Fibroblast of peridontal ligament (primary cell): ENCODE results near the gene FBLN2.

ENCODE experiments used
- DNase-seq: peaks from one replicate; pipeline ENCODE4 v3.0.0-alpha.2; 2010; ENCODE audit errors: extremely low read depth

Gene FBLN2

DNA sequence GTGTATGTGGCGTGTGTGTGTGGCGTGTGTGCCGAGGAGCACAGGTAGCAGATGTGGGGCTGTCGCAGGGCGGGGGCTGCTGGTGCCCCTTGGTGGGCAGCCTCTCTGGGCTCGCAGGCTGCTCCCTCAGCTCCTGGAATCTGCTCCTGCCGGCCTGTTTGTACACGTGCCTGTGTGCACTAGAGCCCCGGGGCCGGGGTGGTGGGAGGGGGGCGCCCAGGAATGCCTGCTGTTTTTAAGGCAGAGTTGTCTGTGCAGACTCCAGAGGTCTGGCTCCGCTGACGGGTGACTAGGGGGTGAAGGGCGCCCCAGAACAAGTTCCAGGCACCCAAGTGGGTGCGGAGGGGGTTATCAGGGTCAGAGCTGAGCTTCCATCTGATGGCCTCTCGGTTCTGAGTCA, 112.2 kb downstream of the FBLN2 start:
- no peak for DNase-seq

DNA sequence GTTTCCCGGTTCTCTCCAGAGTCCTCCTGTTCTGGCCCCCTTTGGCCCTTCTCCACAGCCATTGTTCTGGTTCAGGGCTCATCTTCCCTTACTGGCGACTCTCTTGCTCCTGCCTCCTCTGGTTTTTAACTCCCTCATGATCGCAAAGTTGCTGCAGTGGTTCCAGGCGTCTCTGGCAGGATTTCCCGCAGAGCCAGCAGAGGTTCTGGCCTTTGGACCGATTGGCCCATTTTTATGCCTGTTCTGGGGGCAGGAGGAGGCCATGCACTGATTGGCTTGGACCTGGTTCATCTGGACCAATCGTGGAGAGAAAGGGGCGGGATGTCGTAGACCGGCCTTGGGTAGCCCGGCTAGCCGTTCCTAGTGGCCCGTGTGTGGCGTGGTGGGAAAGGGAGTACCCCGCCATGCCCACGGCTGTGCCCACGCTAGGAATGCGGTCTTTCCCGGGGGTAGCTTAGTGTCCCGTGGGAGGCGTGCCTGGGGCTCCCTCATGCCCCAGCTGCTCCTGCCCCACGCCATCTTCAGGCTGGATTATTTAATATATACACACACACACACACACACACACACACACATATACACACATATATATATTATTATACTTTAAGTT, 113.4 kb downstream of the FBLN2 start:
- DNase-seq, result no peak

DNA sequence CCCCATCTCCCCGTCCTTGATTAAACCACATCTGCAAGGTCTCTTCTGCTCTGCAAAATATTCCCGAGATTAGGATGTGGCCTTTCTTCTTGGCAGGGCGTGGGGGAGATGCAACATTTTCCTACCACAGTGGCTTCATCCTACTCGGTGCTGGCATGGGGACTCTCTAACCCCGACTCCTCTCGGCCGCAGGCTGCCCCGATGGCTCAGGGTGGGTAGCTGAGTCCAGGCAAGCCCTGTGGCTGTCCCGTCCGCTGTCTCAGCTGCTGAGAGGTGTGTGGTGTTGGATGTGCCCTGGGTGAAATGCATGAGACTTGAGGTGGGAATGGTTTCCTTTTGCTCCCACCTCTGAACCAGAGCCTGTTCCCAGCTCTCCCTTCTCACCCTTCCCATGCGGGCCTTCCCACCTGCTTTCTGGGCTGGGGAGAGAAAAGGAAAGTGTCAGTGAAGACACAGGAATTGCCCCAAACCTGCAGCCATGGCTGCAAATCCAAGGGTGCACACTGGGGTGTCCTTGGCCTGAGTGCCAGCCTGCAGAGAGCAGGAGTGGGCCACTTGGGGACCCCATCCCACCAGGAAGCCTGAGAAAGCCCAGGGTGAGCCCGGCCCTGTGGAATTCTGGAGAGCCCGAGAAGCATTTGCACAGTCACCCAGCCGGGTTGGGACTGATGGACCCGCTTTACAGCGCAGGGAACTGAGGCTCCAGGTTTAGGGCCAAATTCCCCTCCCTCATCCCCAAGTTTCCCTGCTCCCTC, 115.0 kb downstream of the FBLN2 start:
- DNase-seq, result no peak

DNA sequence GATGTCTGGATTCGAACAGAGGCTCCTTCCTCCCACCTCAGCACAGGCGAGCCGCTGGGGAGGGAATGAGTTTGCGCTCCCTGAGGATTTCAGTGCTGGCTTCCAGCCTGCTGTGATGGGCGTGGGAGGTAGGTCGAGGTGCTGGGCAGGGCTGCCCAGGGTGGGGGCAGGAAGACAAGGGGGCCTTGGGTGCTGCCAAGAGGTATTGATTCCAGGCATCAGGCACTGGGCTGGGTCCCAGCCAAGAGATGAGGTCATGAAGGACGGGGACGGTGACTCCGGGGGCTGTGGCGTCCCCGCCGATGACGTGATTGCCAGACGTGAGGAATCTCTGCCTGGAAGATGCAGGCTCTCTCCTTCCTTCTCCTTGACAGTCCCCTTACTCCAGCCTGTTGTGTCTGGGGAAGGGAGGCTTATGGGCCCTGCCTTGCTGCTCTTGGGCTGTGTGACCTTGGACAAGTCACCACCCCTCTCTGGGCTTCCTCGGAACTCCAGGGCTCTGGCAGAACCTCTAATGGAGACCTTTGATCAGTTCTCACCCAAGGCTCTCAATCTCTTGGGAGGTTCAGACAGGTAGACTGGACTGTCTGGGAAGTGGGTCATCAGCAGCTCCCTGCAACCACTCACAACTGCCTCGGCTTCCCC, 116.8 kb downstream of the FBLN2 start:
- DNase-seq, result no peak

DNA sequence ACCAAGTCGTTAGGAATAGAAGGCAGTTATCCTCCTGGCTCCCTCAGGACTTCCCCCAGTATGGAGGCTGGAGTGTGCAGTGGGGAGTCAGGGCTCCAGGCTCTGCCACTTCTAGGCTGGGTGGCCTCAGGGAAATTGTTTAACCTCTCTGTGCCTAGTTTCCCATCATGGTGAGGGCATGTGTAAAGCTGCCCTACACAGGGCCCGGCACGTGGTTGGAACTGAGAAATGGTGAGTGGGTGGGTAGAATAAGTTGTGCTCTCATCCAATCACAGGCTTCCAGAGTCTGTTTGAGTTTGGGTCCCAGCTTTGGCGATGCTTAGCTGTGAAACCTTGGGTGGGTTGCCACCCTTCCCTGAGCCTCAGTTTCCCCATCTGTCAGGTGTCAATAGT, 117.3 kb downstream of the FBLN2 start:
- no peak for DNase-seq

DNA sequence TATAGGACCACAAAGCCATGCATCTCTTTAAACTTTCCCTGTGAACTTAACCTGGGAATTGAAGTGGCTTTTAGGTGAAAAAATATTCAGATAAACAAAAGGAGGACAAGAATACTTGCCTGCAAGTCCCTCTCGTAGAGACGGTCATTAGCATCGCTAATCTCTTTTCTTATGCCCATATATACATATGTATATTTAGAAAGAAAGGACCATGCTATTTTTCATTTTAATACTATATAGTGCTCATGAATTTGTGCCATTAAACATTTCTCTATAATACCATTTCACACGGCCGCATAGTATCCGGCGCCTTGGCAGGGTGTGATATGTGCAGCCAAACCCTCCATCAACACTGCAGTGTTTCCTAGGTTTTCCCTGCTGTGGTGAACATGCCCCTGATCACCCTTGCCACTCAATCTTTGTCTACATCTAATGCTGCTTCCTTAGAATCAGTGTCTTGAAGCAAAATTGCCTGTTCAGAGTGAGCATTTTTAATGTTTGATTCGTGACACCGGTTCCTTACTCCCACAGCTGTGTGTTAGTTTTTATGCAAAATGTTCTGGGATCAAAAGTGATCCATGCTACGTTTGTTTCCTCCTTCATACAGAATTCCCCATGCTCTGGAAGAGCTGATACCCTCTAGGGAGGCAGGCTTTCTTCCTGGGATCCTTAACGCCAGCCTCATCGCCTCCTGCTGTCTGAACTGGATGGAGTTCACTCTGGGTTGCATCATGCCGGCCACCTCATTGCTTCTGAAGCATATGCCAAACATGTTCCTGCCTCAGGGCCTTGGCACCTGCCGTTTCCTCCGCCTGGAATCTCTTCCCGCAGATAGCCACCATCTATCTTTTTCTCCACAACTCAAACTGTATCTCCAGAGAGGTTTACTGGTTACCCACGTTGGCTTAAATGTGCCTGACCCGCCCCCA, 118.1 kb downstream of the FBLN2 start:
- DNase-seq, result no peak

DNA sequence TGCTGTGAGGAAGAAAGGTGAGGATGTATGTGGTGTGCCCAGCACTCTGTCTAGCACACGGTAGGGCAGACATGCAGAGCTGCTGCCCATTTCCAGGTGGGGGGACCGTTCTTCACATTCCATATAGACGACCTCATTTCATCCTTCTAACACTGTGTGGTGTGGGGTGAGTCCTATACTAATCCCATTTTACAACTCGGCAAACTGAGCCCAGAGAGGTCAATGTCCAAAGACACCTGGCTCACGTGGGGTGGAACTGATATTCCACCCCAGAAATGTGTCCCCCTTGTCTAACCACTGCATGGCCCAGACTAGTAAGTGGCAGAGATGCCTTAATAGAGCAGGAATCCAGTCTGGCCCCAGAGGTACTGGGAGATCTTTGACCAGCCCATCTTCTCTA, 119.2 kb downstream of the FBLN2 start:
- no peak for DNase-seq

DNA sequence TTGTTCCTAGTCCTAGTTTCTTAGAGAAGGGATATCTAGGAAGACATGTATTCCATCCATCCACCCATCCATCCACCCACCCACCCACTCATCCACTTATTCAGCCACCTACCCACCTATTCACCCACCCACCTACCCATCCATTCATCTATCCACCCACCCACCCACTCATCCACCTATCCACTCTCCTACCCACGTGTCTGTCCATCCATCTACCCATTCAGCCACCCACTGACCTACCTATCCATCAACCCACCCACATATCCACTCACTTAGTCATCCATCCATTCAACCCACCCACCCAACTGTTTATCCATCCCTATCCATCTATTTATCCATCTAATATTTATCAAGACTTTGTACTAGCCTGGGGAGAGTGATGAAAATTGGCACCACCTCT, 120.5 kb downstream of the FBLN2 start:
- DNase-seq, result no peak

DNA sequence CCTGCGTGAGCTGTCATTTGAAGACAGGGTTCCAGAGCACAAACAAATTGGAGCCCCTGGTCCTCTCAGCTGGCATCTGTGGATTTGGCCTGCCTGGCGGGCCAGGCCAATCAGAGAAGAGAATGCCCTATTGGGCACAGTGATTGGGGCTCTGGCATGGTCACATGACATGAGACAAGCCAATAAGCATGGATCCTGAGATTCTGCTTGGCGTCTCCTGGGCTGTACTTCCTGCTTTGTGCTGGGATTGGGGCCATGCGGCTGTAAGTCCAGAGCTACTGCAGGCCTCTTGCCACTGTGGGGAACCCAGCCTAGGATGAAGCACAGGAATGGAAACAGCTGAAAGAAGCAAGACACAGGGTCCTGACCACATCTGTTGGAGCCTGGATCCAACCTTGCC, 121.4 kb downstream of the FBLN2 start:
- DNase-seq, result no peak

DNA sequence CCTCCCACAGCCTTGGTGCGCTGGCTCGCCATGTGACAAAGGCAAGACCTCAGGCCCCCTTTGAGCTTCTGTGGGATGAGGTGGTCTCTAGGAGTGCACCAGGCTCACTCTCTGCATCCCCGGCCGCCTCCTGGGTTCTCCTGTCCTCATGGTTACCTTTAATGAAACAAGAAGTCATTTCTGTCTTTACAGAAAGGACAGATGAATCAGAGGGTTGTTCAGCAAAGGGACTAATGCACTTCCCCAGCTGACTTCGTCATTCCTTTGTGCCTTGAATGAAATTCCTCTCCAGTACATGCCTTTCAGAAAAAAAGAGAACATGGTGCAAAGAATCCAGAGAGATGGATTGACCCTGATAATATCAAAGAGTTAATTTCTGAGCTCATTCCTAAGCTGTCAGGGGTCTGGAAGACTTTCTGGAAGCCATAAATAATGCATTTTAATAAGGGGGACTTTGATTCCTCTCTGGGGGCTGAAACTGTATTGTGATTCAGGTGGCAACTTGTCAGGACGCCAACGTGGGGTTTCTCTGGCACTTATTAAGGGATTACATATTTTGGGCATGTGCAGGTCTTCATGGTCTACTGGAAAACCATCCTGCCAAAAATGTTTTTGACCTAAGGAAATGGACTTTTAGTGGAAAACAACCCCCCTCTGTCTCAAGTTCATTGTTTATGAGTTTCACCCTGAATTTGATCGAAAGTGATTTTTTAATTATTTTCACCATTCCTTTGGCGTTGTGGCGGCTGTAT, 122.7 kb downstream of the FBLN2 start:
- no peak for DNase-seq

DNA sequence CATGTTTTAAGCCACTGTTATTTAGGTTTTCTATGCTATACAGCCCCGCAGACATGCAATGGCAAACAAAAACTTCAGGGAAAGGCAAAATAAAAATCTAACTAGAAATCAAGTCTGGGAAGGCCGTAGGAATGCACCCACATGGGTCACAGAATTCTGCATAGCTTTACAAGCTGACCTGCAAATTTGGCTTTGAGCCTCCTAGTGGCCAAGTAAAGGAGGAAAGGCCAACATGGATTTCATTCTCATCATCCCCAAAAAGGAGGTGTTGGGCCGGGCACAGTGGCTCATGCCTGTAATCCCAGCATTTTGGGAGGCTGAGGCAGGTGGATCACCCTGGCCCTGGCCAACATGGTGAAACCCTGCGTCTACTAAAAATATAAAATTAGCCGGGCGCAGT, 124.3 kb downstream of the FBLN2 start:
- DNase-seq, result no peak

DNA sequence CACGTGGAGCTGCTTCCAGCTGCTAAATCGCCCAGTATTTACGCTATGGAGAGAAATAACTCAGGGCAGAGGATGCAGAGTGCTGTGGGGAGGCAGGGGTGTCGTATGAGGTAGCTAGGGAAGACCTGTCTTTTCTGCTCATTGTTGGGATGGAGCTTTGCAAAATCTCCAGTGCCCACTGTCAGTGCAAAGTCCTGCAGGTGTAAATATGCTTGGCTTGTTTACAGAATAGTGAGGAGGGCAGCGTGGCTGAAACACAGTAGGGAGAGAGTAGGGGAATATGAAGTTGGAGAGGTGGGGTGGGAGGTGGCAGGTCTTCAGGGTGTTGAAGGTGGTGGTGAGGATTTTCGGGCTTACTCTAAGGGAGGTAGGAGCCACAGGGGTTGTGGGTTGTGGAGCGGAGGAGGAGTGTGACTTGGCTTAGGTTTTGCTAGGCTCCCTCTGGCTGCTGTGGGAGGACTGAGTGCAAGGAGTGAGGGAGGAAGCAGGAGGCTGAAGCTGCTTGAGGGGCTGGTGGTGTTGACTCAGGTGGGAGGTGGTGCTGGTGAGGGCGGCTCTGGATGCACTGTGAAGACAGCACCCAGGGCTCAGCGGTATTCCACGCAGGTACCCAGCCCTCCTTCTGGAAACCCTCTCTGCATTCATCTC, 125.7 kb downstream of the FBLN2 start:
- no peak for DNase-seq

DNA sequence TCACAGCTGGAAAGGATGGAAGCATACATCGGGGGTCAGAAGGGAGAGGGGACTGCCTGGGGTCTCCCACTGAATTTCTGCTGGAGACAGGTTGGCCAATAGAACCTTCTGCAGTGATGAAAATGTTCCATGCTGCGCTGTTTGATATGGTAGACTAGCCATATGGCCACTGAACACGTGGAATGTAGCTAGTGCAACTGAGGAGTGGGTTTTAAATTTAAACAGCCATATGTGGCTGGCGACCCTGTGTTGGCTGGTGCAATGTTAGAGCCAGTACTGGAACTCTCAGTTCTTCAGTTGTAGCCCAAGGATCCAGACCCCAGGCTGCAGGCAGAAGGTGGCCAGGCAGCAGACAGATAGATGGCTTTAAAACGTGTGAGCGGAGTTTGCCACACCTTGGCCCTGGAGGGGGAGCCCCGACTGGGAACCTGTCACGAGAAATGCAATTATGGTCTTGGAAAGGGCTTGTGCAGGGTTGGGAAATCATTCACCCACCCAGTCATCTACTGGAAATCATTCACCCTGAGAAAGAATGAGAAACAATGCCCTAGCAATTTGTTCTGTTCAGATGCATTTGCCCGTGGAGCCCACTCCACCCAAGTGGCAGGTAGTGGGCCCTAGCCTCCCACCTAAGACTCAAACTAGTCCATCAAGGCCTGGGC, 127.6 kb downstream of the FBLN2 start:
- DNase-seq, result no peak

DNA sequence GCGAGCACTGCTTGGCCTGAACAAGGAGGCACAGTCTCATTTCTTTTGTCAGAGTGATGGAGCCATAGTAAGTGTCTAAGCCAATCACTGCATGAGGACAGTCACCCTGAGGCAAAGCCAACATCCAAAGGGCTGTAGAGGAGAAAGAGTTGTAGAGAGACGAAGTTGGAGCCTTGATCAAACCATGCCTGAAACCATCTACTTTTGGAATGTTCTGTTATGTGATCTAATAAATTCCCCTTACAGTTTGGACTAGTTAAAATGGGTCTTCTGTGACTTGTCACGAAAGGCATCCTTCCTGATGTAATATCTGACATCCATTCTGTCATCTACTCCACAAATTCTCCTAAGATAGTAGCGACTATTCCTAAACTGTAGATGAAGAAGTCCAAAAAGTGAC, 128.3 kb downstream of the FBLN2 start:
- no peak for DNase-seq

DNA sequence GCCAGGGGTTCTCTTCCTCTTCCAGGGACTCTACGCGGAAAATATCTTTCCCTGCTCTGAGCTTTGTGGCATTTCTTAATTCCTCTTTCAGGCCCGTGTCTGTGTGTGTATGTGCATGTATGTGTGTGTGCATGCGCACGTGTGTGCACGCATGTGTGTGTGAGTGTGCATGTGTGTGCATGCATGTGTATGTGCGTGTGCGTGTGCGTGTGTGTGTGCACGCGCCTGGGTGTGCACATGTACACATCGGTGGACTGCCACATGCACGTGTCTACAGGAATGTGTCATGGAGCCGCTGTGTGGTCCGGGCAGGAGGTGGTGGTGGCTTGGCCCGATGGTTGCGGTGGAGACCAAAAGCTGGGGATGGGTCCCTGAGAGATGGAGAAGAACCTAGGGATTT, 133.0 kb downstream of the FBLN2 start:
- DNase-seq, result no peak

DNA sequence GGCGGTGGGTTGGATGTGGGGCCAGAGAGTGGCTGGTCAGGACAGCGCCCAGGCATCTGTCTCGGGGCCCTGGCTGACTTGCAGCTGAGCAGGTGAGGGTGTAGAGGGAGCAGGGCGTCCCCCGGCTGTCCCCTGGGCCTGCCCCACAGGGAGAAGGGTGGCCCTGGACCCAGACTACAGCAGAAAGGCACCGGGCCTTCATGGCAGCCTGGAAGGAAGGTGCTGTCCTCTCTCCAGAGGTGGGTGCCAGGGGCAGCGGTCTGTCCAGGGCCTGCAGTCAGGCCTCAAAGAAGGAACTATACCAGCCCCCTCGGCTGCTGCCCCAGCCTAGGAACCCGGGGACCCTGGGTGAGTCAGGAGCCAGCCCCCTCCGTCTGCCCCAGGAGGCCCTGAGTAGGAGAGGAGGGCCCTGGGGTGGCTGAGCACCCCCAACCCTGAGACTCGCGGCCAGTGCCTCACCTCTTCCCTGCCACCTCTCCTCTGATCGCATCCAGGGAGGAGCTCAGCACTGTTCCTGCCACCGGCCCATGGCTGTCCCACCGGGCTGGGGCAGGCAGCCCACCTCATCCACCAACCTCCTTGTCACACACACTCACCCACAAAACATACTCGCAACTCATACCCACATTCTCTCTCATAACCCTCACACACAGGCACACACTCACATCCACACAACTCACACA, 133.5 kb downstream of the FBLN2 start:
- no peak for DNase-seq

DNA sequence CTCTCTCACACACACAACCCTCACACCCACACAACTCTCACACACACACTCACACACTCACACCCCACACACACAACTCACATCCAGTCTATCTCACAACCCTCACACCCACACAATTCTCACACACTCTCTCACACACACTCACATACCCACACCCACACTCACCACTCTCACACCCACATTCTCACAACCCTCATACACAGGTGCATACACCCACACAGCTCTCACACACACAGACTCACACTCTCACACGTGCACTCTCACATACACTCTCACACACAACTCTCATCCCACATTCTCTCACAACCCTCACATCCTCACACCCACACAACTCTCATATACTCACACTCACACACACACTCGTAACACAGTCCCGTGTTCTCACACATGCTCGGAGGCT, 134.4 kb downstream of the FBLN2 start:
- DNase-seq, result no peak

DNA sequence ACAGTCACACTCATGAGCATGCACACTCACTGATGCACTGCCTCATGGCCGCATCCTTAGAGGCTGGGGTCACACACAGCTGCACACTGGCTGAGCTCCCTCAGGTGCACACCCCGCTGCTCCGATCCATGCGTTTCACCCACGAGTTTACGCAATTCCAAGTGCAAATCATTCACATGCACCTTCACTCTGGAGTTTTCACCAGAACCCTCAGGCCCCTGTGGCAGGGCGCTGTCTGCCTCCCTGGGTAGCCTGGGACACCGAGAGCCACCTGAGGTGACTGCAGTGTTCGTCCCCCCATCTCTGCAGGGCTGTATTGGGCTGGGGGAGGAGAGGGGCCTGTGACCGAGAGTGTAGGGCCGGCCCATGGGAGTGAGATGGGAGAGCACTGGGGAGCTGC, 134.8 kb downstream of the FBLN2 start:
- DNase-seq, result no peak

DNA sequence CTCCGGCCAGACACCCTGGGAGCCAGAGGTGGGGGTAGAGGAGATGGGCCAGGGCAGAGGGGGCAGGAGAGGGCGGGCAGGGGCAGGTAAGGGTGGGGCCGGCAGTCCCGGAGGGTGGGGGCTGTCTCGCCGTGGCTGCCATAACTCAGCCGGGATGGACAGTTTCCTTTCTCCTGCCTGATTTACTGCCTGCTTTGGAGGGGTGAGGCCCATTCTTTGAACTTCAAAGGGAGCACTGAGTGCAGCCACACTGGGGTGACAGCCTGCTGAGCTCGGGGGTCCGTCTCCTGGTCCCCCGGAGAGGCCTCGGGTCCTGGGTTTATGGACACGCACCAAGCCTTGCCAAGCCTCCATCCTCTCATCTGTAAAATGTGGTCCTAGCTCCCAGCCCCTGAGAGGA, 135.4 kb downstream of the FBLN2 start:
- DNase-seq, result no peak

DNA sequence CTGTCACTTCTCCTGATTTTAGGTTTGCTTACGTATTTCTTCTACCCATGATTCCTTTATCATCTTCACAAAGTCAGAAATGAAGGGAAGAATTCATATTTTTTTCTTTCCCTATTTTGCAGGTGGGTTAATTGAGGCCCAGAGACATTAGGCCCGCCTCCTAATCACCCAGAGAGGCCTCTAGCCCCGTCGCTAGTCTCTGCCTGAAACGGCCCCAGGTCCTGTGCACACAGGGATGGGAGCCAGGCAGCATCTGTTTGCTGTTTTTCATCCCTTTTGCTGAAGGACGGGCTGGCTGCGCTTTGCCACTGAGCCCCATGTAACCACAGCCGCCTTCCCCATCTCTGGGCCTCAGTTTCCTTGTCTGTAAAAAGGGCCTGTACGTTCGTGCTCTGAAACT, 135.9 kb downstream of the FBLN2 start:
- no peak for DNase-seq
